Effector memory CD4-positive, alpha-beta T cell (primary cell): ENCODE measurements around the gene ARHGAP42.

ENCODE experiments used
- DNase-seq, 3 donors: peaks; one replicate each; pipeline ENCODE4 v3.0.0-alpha.2; 2020
- H3K27ac ChIP-seq: 2 replicates; pipeline ENCODE4 v1.7.0; 2013; ENCODE audit warnings: mild to moderate bottlenecking, low read length, moderate library complexity; ENCODE audit not compliant: insufficient read depth, poor library complexity, severe bottlenecking
- H3K27me3 ChIP-seq: replicated peaks from 2 replicates; pipeline ENCODE4 v1.7.0; 2013; ENCODE audit warnings: mild to moderate bottlenecking, low read length; ENCODE audit not compliant: insufficient read depth, control insufficient read depth, poor library complexity, severe bottlenecking
- H3K36me3 ChIP-seq: 2 replicates; pipeline ENCODE4 v1.7.0; 2013; ENCODE audit warnings: mild to moderate bottlenecking, low read length, moderate library complexity; ENCODE audit not compliant: control insufficient read depth, insufficient read depth
- H3K4me1 ChIP-seq: 2 replicates; pipeline ENCODE4 v1.7.0; 2013; ENCODE audit warnings: low read length, mild to moderate bottlenecking; ENCODE audit not compliant: control insufficient read depth, insufficient read depth, poor library complexity, severe bottlenecking
- H3K4me3 ChIP-seq: 2 replicates; pipeline ENCODE4 v1.7.0; 2013; ENCODE audit warnings: low read length, low read depth, mild to moderate bottlenecking; ENCODE audit not compliant: insufficient read depth, poor library complexity, severe bottlenecking
- H3K9me3 ChIP-seq: 2 replicates; pipeline ENCODE4 v1.7.0; 2013; ENCODE audit warnings: mild to moderate bottlenecking, low read length, moderate library complexity; ENCODE audit not compliant: control insufficient read depth

ARHGAP42 gene

GRCh38 chr11:100956351-100956750 is 269.3 kb downstream of the ARHGAP42 start:
- Histone ChIP-seq H3K4me3 (no peak overlapping the region), H3K27ac (no peak overlapping the region), H3K36me3 (no peaks in the 10 kb centered on the region), H3K27me3 (no peaks in the 10 kb centered on the region), H3K9me3 (no peaks in the 10 kb centered on the region), H3K4me1 (no peaks in the 10 kb centered on the region)
- no peak for DNase-seq

GRCh38 chr11:100957499-100957898 is 270.4 kb downstream of the ARHGAP42 start:
- Histone ChIP-seq H3K4me1 (no peaks in the 10 kb centered on the region), H3K36me3 (no peaks in the 10 kb centered on the region), H3K27me3 (no peaks in the 10 kb centered on the region), H3K4me3 (no peak overlapping the region), H3K9me3 (no peaks in the 10 kb centered on the region), H3K27ac (no peak overlapping the region)
- DNase-seq = no peak

GRCh38 chr11:100961633-100962032 is 274.5 kb downstream of the ARHGAP42 start:
- H3K27ac ChIP-seq = no peak overlapping the region
- no peak for DNase-seq
- H3K4me3 ChIP-seq = no peak overlapping the region
- H3K4me1 ChIP-seq = no peaks in the 10 kb centered on the region
- H3K9me3 ChIP-seq = no peaks in the 10 kb centered on the region
- no peaks in the 10 kb centered on the region for H3K36me3 ChIP-seq
- no peaks in the 10 kb centered on the region for H3K27me3 ChIP-seq

- no peak for DNase-seq
- Histone ChIP-seq H3K36me3 (no peaks in the 10 kb centered on the region), H3K27me3 (no peaks in the 10 kb centered on the region), H3K4me3 (no peak overlapping the region), H3K27ac (no peak overlapping the region), H3K4me1 (no peaks in the 10 kb centered on the region), H3K9me3 (no peaks in the 10 kb centered on the region)
Measured at GRCh38 chr11:100963375-100963774, 276.3 kb downstream of the ARHGAP42 start.

- H3K4me3 ChIP-seq = no peak overlapping the region
- H3K27me3 ChIP-seq = no peaks in the 10 kb centered on the region
- H3K36me3 ChIP-seq = no peaks in the 10 kb centered on the region
- H3K4me1 ChIP-seq = no peaks in the 10 kb centered on the region
- no peak for DNase-seq
- H3K27ac ChIP-seq = no peak overlapping the region
- no peaks in the 10 kb centered on the region for H3K9me3 ChIP-seq
Measured at GRCh38 chr11:100964435-100964834, 277.3 kb downstream of the ARHGAP42 start.

GRCh38 chr11:100965346-100965745 is 278.3 kb downstream of the ARHGAP42 start:
- H3K9me3 ChIP-seq = no peaks in the 10 kb centered on the region
- H3K4me1 ChIP-seq = no peaks in the 10 kb centered on the region
- no peaks in the 10 kb centered on the region for H3K36me3 ChIP-seq
- no peak for DNase-seq
- no peaks in the 10 kb centered on the region for H3K27me3 ChIP-seq
- H3K4me3 ChIP-seq = no peak overlapping the region
- no peak overlapping the region for H3K27ac ChIP-seq

- Histone ChIP-seq H3K4me1 (no peaks in the 10 kb centered on the region), H3K9me3 (no peaks in the 10 kb centered on the region), H3K27ac (no peak overlapping the region), H3K4me3 (no peak overlapping the region), H3K27me3 (no peaks in the 10 kb centered on the region), H3K36me3 (no peaks in the 10 kb centered on the region)
- no peak for DNase-seq
Measured at GRCh38 chr11:100966366-100966765, 279.3 kb downstream of the ARHGAP42 start.

- Histone ChIP-seq H3K27ac (no peak overlapping the region), H3K9me3 (no peaks in the 10 kb centered on the region), H3K27me3 (no peaks in the 10 kb centered on the region), H3K4me3 (no peak overlapping the region), H3K4me1 (no peaks in the 10 kb centered on the region), H3K36me3 (no peaks in the 10 kb centered on the region)
- no peak for DNase-seq
Measured at GRCh38 chr11:100969008-100969407, 281.9 kb downstream of the ARHGAP42 start.

- DNase-seq = no peak
- Histone ChIP-seq H3K27me3 (no peaks in the 10 kb centered on the region), H3K4me1 (no peaks in the 10 kb centered on the region)
Measured at GRCh38 chr11:100970283-100971164, 283.4 kb downstream of the ARHGAP42 start.

GRCh38 chr11:100972046-100972445 is 285.0 kb downstream of the ARHGAP42 start:
- no peak for DNase-seq
- Histone ChIP-seq H3K27me3 (no peaks in the 10 kb centered on the region), H3K4me3 (no peak overlapping the region), H3K9me3 (no peaks in the 10 kb centered on the region), H3K4me1 (no peaks in the 10 kb centered on the region), H3K36me3 (no peaks in the 10 kb centered on the region), H3K27ac (no peak overlapping the region)

More at GRCh38 chr11:100970283-100971164, 283.4 kb downstream of the ARHGAP42 start:
- no peaks in the 10 kb centered on the region for H3K36me3 ChIP-seq
- H3K9me3 ChIP-seq = no peaks in the 10 kb centered on the region
- H3K4me3 ChIP-seq = no peak overlapping the region
- no peak overlapping the region for H3K27ac ChIP-seq
